A673 (cell line): ENCODE measurements around the gene NCAPD2. TPM values are rescaled to one million over a fixed set of nuclear protein-coding genes. Genes with fewer than 3 reads are reported as not detected.

ENCODE experiments used
- BruUV-seq: library from RNA; stranded (reverse); fragments of 400-500 nt; replicated peaks from 2 replicates; lab custom pipeline; 2021; lab: Mats Ljungman, UMichigan
- CTCF ChIA-PET: fragments of 300-600 bp; sonication (Branson Sonifier 250); formaldehyde crosslinking; loops from one replicate; lab custom pipeline; 2022; ENCODE audit warnings: antibody characterized with exemption; lab: Charles Lee
- POLR2A ChIA-PET: fragments of 300-600 bp; sonication (Branson Sonifier 250); formaldehyde crosslinking; loops from one replicate; lab custom pipeline; 2022; ENCODE audit warnings: antibody characterized with exemption; ENCODE audit not compliant: low non-redundant PET; lab: Charles Lee
- DNase-seq: peaks from one replicate; pipeline ENCODE4 v3.0.0-alpha.2; 2015; ENCODE audit warnings: low spot score
- H3K27ac ChIP-seq: fragments of 200-600 bp; sonication (generic); 2 replicates; pipeline ENCODE4 v1.5.1; 2016; ENCODE audit warnings: mixed run types, low read depth, mild to moderate bottlenecking, mixed read lengths, antibody characterized with exemption, low read length; ENCODE audit not compliant: poor library complexity, severe bottlenecking
- H3K27me3 ChIP-seq: fragments of 200-600 bp; sonication (generic); replicated peaks from 2 replicates; pipeline ENCODE4 v1.6.1; 2017; ENCODE audit warnings: mixed run types, low read depth, mild to moderate bottlenecking, mixed read lengths, antibody characterized with exemption, low read length; ENCODE audit not compliant: insufficient read depth, poor library complexity
- H3K36me3 ChIP-seq: fragments of 200-600 bp; sonication (generic); 2 replicates; pipeline ENCODE4 v1.6.1; 2016; ENCODE audit warnings: mixed run types, mild to moderate bottlenecking, mixed read lengths, antibody characterized with exemption, low read length; ENCODE audit not compliant: insufficient read depth, poor library complexity, severe bottlenecking
- H3K4me1 ChIP-seq: fragments of 200-600 bp; sonication (generic); 2 replicates; pipeline ENCODE4 v1.6.1; 2017; ENCODE audit warnings: mixed run types, mild to moderate bottlenecking, mixed read lengths, antibody characterized with exemption, low read length; ENCODE audit not compliant: insufficient read depth, poor library complexity, severe bottlenecking
- H3K4me3 ChIP-seq: fragments of 200-600 bp; sonication (generic); 2 replicates; pipeline ENCODE4 v1.5.1; 2016; ENCODE audit warnings: low read depth, mixed run types, mild to moderate bottlenecking, mixed read lengths, low read length; ENCODE audit not compliant: poor library complexity, severe bottlenecking
- H3K9me3 ChIP-seq: fragments of 200-600 bp; sonication (generic); 2 replicates; pipeline ENCODE4 v1.6.1; 2016; ENCODE audit warnings: mixed run types, low read depth, mild to moderate bottlenecking, mixed read lengths, antibody characterized with exemption, low read length; ENCODE audit not compliant: poor library complexity, severe bottlenecking
- EZH2 ChIP-seq: fragments of 200-600 bp; sonication (generic); IDR thresholded peaks from 2 replicates; pipeline ENCODE4 v1.6.1; 2017; ENCODE audit warnings: borderline replicate concordance, low read depth, mild to moderate bottlenecking, mixed read lengths, antibody characterized with exemption, low read length; ENCODE audit not compliant: poor library complexity, severe bottlenecking
- intact Hi-C: fragments of 100-400 bp; cut with micrococcal nuclease; formaldehyde crosslinking; loops from one replicate; pipeline ENCODE4 v1.10.0; 2022; ENCODE audit not compliant: unreplicated experiment
- total RNA-seq: library from RNA; stranded (reverse); gene quantifications from 2 replicates; pipeline ENCODE4 v1.2.3, GENCODE V29; 2021
- TF ChIP-seq, protein P1 (sequence below): fragments of 300-800, 200-600 bp; sonication (generic); conservative IDR thresholded peaks from 2 replicates; pipeline ENCODE4 v1.5.1; 2017; ENCODE audit warnings: low read depth, mild to moderate bottlenecking, antibody characterized with exemption, low read length, moderate library complexity, mixed read lengths

Gene NCAPD2
- total RNA-seq, 1 experiment from 2014 or later = 125 TPM

DNA sequence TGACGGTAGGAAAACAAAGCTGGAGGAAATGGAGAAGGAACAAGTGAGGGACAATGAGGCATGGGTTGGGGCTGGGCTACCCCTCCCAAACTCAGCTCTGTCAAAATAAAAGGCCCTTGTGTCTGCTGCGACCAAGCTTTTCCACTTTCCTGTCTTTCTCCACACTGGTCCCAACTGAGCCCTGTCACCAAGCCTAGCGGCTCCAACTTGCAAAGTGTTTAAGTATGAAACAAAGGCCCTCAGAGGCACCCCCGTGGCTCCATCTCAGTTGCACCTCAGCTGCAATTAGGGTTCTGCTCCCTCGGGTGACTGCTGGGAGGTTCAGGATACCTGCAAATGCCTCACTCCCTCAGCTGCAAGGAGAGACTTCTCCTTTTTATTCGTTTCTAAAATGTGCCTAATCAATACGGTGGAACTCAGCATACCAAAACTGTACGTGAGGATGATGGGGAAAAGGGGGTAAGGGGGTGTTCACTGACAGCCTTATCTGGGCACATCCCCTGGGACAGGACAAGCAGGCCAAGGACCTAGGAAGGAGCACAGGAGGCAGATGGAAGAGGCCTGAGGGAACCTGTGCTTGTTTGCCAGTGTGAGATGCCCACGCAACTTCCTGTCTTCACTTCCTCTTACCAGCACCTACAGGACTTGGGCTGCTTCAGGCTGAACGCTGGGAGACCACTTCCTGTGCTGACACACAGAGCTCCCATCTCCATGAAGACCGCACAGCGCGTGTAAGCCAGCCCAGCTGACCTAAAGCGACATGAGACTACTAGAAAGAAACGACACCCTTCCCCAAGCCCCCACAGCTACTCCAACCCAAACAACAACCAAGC, 32.3 kb upstream of the NCAPD2 start:
- Histone ChIP-seq H3K27ac (no peak overlapping the region), H3K27me3 (no peaks in the 10 kb centered on the region), H3K9me3 (no peaks in the 10 kb centered on the region), H3K4me3 (no peak overlapping the region), H3K4me1 (no peaks in the 10 kb centered on the region), H3K36me3 (peaks cover 41% of the 10 kb centered on the region)
- no peak for DNase-seq
- CTCF ChIA-PET = no interaction called here
- no TSS peak for BruUV-seq
- intact Hi-C loops = loop anchor here (5.0 kb wide), 1 partner anchor 139 kb away; no protein-coding TSS in a partner anchor
- TF ChIP-seq, protein P1, sequence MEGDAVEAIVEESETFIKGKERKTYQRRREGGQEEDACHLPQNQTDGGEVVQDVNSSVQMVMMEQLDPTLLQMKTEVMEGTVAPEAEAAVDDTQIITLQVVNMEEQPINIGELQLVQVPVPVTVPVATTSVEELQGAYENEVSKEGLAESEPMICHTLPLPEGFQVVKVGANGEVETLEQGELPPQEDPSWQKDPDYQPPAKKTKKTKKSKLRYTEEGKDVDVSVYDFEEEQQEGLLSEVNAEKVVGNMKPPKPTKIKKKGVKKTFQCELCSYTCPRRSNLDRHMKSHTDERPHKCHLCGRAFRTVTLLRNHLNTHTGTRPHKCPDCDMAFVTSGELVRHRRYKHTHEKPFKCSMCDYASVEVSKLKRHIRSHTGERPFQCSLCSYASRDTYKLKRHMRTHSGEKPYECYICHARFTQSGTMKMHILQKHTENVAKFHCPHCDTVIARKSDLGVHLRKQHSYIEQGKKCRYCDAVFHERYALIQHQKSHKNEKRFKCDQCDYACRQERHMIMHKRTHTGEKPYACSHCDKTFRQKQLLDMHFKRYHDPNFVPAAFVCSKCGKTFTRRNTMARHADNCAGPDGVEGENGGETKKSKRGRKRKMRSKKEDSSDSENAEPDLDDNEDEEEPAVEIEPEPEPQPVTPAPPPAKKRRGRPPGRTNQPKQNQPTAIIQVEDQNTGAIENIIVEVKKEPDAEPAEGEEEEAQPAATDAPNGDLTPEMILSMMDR = no peak
- no peak for TF ChIP-seq EZH2
- POLR2A ChIA-PET = no interaction called here

DNA sequence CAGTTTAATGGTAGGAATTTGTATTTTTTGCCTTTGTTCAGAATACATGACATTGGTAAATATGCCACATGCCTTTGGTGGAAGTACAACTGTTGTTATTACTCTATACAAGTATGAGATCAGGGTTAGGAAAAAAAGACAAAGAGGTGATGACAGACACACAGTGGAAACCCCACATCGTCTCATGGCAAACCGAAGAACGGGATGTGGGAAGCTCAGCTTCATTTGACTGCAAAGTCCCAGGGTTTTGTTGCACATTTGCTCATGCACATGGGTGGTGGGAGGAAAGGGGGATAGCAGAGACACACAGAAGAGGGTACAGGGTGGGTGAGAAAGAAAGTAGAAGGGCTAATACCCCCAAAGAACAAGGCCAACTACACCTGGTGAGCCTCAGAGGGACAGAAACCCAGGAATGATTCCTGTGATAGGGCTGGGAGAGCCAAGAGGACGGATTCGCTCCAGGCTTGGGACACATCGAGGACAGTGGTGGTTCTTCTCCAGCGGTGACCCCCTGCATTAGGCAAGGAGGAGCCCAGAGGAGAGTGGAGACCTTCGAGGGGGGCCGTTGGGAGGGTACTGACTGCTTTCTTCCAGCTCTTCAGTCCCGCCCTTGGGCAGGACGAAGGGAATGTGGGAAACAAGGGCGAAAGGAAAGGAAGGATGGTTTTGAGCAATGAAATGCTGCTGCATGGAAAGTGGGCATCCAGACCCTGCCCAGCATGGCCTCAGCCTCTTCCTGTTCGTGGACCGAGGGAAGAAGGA, 31.5 kb upstream of the NCAPD2 start:
- intact Hi-C loops = loop anchor here (5.0 kb wide), 1 partner anchor 140 kb away; no protein-coding TSS in a partner anchor
- Histone ChIP-seq H3K4me1 (no peaks in the 10 kb centered on the region), H3K4me3 (no peak overlapping the region), H3K27me3 (no peaks in the 10 kb centered on the region), H3K9me3 (no peaks in the 10 kb centered on the region), H3K36me3 (peaks cover 41% of the 10 kb centered on the region), H3K27ac (no peak overlapping the region)
- no TSS peak for BruUV-seq
- TF ChIP-seq EZH2 = no peak
- TF ChIP-seq, protein P1 = no peak
- ChIA-PET POLR2A (no interaction called here), CTCF (no interaction called here)
- no peak for DNase-seq

DNA sequence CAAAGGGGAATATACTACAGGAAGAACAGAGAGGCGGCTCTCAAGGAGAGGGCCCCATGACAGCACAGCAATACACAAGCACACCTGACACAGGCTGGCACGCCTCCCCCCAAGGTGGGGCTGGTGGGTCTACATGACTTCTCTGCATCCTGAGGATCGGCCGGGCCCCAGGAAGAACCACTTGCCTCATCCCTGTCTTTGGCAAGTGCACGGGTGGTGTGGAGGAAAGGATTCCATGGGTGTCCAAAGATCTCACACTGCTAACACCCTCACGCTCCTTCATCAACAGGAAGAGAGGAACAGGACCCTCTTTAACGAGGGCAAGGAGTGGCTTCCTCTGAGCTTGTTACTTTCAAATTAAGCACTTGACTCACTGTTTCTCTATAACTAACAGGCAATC, 30.7 kb upstream of the NCAPD2 start:
- POLR2A ChIA-PET = interaction anchor here (0.6 kb wide), 1 partner anchor 26 kb away, joined by 9 read pairs; no protein-coding TSS in a partner anchor
- H3K27me3 ChIP-seq = no peaks in the 10 kb centered on the region

More for the DNA sequence above, 30.7 kb upstream of the NCAPD2 start:
- H3K27ac ChIP-seq = no peak overlapping the region
- BruUV-seq = no TSS peak
- peaks cover 41% of the 10 kb centered on the region for H3K36me3 ChIP-seq
- CTCF ChIA-PET = interaction anchor here (1.2 kb wide), 1 partner anchor 140 kb away, joined by 3 read pairs; no protein-coding TSS in a partner anchor
- intact Hi-C loops = loop anchor here (5.0 kb wide), 1 partner anchor 141 kb away; no protein-coding TSS in a partner anchor
- no peaks in the 10 kb centered on the region for H3K4me1 ChIP-seq
- no peak overlapping the region for H3K4me3 ChIP-seq
- TF ChIP-seq EZH2 = no peak
- TF ChIP-seq, protein P1 = no peak
- H3K9me3 ChIP-seq = no peaks in the 10 kb centered on the region
- no peak for DNase-seq
